GM12801 (cell line): ENCODE results near the gene CHKA.

Source experiments
- CTCF ChIP-seq: IDR thresholded peaks from one replicate; pipeline ENCODE4 v1.5.1; 2011; ENCODE audit warnings: control low read depth; ENCODE audit not compliant: insufficient read length; ENCODE audit errors: extremely low read depth

The CHKA gene

DNA sequence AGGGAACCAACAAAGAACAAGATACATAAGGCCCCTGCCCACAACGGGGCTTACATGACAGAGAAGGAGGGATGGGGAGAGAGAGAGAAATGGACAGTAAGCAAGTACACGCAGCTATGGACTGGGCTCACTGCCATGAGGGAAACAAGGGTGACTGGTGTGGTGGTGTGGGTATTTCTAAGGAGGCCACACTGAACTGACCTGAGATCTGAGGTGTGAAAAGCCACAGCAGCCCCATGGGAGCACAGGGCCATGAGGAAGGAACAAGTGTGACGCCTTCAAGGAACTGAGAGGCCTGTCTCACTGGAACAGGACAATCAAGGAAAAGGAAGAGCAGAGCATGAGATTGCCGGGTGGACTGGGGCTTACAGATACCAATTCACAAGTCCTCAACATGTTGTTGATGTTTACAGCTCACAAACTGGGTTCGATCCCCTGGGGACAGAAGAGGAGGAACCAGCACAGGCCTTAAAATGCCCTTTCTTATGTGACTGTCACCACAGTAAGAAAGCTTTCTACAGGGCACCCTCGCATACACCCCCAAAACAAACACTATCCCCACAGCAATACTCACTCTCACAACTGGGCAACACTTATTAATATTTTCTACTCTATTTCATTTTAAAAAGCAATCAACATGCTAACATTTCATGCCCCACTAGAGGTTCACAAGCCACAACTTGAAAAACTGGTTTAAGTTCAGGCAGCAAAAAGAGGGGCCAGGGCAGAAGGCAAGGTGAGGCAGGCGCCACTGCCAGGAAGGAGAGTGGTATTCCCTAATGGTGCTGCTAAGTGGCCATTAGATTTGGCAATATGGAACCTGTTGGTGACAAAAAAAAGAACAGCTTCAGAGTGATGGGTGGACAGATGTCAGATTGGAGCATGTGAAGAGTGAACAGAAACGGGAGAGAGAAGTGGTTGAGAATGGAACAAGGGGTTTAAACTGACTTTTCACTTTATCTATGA is 43.3 kb downstream of the CHKA start:
- TF ChIP-seq CTCF: no peak

DNA sequence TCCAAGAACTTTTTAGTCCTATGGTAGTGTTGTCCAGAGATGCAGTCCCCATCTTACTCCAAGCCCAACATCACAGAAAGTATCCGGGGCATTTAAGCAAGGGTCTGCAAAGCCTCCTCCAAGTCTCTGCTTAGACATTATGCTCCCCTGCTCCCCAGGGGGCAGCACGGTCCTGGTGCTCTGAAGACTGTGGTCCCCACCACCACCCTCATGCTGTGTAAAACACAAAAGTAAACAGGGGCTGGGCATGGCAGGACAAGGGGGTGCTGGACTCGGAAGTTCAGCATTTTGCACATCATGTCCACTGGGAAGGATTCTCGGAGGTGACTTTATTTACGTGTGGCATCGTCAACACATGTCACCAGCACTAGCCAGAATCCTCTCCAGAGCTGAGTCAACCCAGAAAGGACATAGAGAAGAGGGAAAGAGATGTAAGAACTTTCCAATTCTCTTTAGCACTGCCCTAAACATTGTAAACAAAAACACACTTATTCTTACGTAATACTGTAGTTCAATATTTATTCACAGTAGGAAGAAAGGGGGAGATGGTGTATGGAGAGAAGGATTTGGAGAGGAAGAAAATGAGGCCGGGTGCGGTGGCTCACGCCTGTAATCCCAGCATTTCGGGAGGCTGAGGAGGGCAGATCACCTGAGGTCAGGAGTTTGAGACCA is 44.7 kb downstream of the CHKA start:
- TF ChIP-seq CTCF: no peak

DNA sequence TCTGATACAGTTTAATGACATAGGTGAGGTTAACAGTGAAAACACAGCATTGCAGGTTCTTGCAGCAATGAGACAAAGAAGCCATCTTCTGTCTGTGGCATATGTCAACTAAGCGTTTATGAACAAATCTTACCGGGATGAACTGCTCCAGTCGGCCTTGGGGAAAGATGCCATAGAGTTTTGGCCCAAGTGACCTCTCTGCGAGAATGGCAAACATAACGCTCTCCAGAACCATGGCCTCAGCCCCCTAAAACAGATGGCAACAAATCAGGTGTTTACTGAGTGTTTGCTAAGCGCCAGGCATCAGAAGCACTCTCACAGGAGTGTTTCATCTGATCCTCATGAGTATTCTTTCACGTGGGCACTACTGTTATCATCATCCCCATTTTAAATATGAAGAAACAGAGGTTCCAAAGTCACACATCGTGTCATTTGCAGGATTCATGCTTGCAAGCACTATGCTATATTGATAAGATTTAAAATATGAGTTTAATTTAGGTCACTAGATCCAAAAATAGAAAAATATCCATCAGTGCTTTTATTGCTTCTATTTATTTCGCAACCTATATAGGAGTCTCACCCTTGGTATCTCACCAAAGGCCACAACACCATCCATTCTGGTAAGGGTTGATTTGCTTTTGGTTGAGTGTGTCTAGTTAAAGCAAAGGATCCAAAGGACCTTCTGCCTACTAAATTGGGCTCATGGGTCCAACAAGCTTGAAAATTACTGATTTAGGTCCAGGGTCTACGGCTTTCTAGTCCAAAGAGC is 46.4 kb downstream of the CHKA start:
- no peak for TF ChIP-seq CTCF

DNA sequence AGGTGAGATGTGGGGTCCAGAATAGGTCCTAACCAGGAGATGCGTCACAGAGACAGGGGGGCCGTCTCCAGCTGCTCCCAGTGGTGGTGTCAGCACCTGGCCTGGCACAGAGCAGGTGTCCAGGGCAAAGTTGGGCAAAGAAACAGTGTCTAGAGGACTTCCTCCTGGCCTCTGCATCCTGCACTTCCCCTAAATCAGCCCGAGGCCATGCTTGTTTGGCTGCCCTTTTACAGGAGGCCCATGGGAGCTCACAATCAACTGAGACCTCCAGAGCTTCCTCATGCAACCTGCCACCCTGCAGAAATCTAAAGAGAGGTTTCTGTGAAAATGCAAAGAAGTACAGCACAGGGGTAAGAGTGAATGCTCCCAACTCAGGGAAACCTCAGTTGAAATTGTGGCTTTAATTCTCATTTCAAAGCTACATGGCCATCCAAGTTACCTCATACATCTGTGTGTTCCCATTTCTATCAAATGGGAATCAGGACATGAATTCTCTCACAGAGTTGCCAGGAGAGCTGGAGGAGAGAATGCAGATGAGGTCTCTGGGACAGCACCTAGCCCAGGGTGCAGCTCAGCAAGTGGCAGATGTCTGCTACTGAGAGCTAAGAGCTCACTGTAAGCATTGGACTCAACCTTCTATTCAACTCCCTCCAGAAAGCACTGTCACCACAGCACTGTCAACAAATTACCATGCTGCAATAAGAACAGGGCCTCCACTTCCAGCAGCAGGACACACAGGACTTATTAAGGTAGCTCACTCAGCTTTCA is 49.7 kb downstream of the CHKA start:
- TF ChIP-seq CTCF: no peak

GRCh38 chr11:68067991-68068390 is 53.2 kb downstream of the CHKA start:
- no peak for TF ChIP-seq CTCF

GRCh38 chr11:68066742-68067141 is 54.4 kb downstream of the CHKA start:
- TF ChIP-seq CTCF: no peak
